GM12875 (cell line): ENCODE data around the gene MYH15.

Experiments
- H3K4me3 ChIP-seq: one replicate; pipeline ENCODE4 v1.5.1; 2011; ENCODE audit warnings: low read depth, low read length, control low read depth
- CTCF ChIP-seq: IDR thresholded peaks from 2 replicates; pipeline ENCODE4 v1.5.1; 2011; ENCODE audit warnings: low read depth, mild to moderate bottlenecking, control low read depth, inconsistent platforms, low read length, moderate library complexity, borderline replicate concordance; ENCODE audit not compliant: insufficient read depth

MYH15 gene

GRCh38 chr3:108475220-108475782 is 35.1 kb downstream of the MYH15 start:
- no peak overlapping the region for H3K4me3 ChIP-seq
- TF ChIP-seq CTCF = no peak

DNA sequence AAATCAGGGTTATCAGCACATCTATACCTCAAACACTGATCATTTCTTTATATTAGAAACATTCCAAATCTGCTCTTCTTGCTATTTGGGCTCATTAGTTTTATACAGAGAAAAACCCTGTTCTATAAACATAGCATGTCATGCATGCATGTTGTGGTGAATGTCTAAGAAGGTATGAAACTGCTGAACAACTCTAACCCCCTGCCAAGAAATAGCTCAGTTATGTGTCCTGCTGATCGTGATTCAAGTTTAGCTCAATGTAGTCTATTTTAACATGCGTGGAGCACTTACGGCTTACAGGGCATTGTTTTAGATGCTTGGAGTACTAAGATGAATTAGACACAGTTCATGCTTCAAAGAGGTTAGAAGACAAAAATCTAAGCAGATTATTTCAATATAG is 35.8 kb downstream of the MYH15 start:
- no peak for TF ChIP-seq CTCF
- H3K4me3 ChIP-seq = no peak overlapping the region

GRCh38 chr3:108473711-108474110 is 36.7 kb downstream of the MYH15 start:
- TF ChIP-seq CTCF = no peak
- no peak overlapping the region for H3K4me3 ChIP-seq

GRCh38 chr3:108472001-108472591 is 38.3 kb downstream of the MYH15 start:
- H3K4me3 ChIP-seq = no peak overlapping the region
- TF ChIP-seq CTCF = no peak

- no peak for TF ChIP-seq CTCF
- H3K4me3 ChIP-seq = no peak overlapping the region
Measured at GRCh38 chr3:108471426-108471825, 39.0 kb downstream of the MYH15 start.

GRCh38 chr3:108469126-108469525 is 41.3 kb downstream of the MYH15 start:
- TF ChIP-seq CTCF = no peak
- no peak overlapping the region for H3K4me3 ChIP-seq

DNA sequence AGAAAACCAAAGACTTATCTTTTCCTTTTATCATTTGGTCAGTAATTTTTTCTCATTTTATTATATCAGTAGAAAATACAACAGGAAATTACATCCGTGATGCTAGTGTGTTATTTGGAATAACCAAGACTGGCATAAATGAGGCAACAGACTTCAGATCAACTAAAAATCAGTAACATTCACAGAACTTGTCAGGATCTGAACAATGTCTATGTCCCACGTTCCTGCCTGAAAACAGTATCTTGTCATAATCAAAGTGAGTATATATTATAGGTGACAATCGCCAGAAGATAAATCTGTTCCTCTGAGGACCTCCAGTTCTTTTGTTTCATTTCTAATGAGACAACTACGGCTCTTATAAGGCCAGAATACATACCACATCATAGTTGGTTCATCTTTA is 41.8 kb downstream of the MYH15 start:
- no peak overlapping the region for H3K4me3 ChIP-seq
- TF ChIP-seq CTCF = no peak
